HG03342 (cell line): Measurements from ENCODE around the gene TNFRSF8.

Source experiments
- ATAC-seq: cut with Tn5 transposase; IDR thresholded peaks from one replicate; pipeline ENCODE4 v1.9.1; 2021; ENCODE audit warnings: mild to moderate bottlenecking, moderate library complexity; ENCODE audit not compliant: unreplicated experiment

Gene TNFRSF8

GRCh38 chr1:12140515-12141162 lies 77.5 kb downstream of the TNFRSF8 start:
- ATAC-seq = no peak

GRCh38 chr1:12141163-12141850 lies 78.2 kb downstream of the TNFRSF8 start:
- ATAC-seq = no peak

GRCh38 chr1:12142141-12142823 lies 79.2 kb downstream of the TNFRSF8 start:
- no peak for ATAC-seq

GRCh38 chr1:12142891-12143630 lies 80.0 kb downstream of the TNFRSF8 start:
- no peak for ATAC-seq

- ATAC-seq = no peak
Observed at GRCh38 chr1:12143631-12144155, 80.6 kb downstream of the TNFRSF8 start.

- no peak for ATAC-seq
Observed at GRCh38 chr1:12144236-12144635, 81.1 kb downstream of the TNFRSF8 start.

GRCh38 chr1:12144969-12145368 lies 81.9 kb downstream of the TNFRSF8 start:
- no peak for ATAC-seq

GRCh38 chr1:12145616-12146342 lies 82.7 kb downstream of the TNFRSF8 start:
- no peak for ATAC-seq

GRCh38 chr1:12146343-12147112 lies 83.4 kb downstream of the TNFRSF8 start:
- no peak for ATAC-seq

- no peak for ATAC-seq
Observed at GRCh38 chr1:12147201-12147701, 84.1 kb downstream of the TNFRSF8 start.

- ATAC-seq = no peak
Observed at GRCh38 chr1:12148160-12148957, 85.3 kb downstream of the TNFRSF8 start.

GRCh38 chr1:12148958-12149790 lies 86.1 kb downstream of the TNFRSF8 start:
- ATAC-seq = no peak

- no peak for ATAC-seq
Observed at GRCh38 chr1:12149791-12150175, 86.7 kb downstream of the TNFRSF8 start.

- no peak for ATAC-seq
Observed at GRCh38 chr1:12150456-12151200, 87.5 kb downstream of the TNFRSF8 start.

- no peak for ATAC-seq
Observed at GRCh38 chr1:12151465-12151864, 88.4 kb downstream of the TNFRSF8 start.

- peak; percentile 75 for ATAC-seq
Observed at GRCh38 chr1:12152113-12152891, 89.2 kb downstream of the TNFRSF8 start.
